ENCODE data around the gene TNFRSF8.

DNA sequence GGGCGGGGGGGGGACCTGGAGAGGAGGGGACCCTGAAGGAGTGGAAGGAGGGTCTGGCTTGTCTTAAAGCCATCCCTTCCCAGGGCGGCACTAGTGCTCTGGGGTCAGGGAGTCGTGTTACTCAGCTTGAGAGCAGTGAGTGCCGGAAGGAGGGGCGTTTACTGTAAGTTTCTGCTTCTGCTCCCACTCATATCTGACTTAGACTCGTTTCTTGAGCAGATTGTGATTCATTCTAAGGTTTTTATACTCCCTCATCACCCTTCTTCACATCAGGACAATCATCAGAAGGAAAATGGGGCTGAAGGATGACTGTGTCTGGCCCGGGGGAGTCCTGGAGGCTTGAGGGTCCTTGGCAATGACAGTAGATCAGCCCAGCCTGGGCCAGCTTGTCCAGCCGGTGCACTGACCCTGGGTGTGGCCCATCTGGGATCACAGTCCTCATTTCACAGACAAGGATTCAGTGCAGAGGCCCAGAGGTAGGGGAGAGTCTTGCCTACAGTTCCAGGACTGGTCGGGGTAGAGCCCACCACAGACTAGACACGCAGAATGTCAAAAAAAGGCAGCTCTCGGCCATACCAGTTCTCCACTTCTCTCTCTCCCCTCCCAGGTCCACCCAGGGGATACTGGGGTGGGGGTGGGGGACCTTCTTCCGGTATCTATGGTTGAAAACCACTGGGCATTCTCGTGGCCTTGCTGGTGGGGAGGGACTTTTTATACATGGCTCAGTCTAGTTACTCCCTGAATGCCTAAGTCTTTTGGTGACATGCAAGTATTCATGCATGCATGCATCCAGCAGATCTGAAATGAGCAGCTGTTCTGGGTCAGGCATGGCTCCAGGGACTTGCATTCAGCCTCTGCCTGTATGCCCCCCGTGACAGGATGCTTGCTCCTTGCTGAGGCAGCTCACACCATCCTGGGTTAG is 5.1 kb downstream of the TNFRSF8 start:
- TF ChIP-seq, protein P1, sequence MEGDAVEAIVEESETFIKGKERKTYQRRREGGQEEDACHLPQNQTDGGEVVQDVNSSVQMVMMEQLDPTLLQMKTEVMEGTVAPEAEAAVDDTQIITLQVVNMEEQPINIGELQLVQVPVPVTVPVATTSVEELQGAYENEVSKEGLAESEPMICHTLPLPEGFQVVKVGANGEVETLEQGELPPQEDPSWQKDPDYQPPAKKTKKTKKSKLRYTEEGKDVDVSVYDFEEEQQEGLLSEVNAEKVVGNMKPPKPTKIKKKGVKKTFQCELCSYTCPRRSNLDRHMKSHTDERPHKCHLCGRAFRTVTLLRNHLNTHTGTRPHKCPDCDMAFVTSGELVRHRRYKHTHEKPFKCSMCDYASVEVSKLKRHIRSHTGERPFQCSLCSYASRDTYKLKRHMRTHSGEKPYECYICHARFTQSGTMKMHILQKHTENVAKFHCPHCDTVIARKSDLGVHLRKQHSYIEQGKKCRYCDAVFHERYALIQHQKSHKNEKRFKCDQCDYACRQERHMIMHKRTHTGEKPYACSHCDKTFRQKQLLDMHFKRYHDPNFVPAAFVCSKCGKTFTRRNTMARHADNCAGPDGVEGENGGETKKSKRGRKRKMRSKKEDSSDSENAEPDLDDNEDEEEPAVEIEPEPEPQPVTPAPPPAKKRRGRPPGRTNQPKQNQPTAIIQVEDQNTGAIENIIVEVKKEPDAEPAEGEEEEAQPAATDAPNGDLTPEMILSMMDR (IDR thresholded peaks at IDR 0.05; ENCODE audit: poor library complexity) = no peak
- TF ChIP-seq EZH2phosphoT487 (IDR thresholded peaks at IDR 0.05; ENCODE audit: low read depth, severe bottlenecking, unreplicated experiment) = no peak

All from hepatocyte (in vitro differentiated cells).